Measurements from ENCODE around the gene VPS39. TPM values are rescaled to one million over a fixed set of nuclear protein-coding genes. Genes with fewer than 3 reads are reported as not detected.

Gene VPS39
- total and polyA plus RNA-seq, 3 donors from 2014 or later, result 71.8 to 135 (median 120) TPM

GRCh38 chr15:42111924-42112323 lies 96.2 kb downstream of the VPS39 start:
- DNase-seq, result no peak
- Histone ChIP-seq H3K4me1 (no peaks in the 10 kb centered on the region), H3K9me3 (no peaks in the 10 kb centered on the region), H3K27ac (no peak overlapping the region), H3K36me3 (ENCODE audit: low read depth, missing control alignments) (no peaks in the 10 kb centered on the region), H3K4me3 (no peak overlapping the region), H3K27me3 (no peaks in the 10 kb centered on the region)
- 75 to 76% methylated on average over 4 of the region's 4 CpGs for WGBS, 2 donors
- TF ChIP-seq CTCF (IDR thresholded peaks at IDR 0.05) (no peak), POLR2A (IDR thresholded peaks at IDR 0.05) (no peak)
- intact Hi-C loops (cut with DNase I; ENCODE audit: low total_unique reads), result no loop called here

DNA sequence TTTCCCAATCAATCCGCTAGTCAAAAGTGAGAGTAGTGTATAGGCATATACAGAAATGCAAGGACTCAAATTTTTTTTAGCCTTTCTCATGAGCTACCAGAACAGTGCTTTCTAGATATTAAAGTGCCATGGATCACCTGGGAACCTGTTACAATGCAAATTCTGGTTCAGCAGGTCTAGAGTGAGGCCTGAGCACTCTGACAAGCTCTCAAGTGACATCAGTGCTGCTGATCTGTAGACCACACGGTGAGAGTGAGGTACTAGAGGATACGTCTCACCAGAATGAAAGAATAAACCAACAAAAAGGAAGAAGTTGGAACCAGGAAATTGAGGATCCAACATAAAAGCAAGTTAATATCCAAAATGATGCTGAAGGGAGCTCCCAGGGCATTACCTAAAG lies 97.7 kb downstream of the VPS39 start:
- WGBS, 2 donors, result 78 to 83% methylated on average over 3 of the region's 3 CpGs

DNA sequence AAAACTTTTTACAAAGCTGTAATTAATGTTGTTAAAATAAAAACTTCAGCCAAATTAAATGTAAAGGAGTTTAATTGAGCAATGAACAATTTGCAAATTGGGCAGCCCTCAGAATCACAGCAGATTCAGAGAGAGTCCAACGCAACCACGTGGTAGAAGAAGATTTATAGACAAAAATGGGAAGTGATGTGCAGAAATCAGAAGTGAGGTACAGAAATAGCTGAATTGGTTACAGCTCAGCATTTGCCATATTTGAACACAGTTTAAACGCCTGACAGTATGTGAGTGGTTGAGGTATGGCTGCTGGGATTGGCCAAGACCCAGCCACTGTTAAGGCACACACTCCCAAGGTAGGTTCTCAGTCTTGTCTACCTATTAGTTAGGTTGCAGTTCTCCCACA lies 99.3 kb downstream of the VPS39 start:
- no peak for DNase-seq
- Histone ChIP-seq H3K27me3 (no peaks in the 10 kb centered on the region), H3K4me3 (no peak overlapping the region), H3K9me3 (no peaks in the 10 kb centered on the region), H3K27ac (no peak overlapping the region), H3K4me1 (no peaks in the 10 kb centered on the region), H3K36me3 (ENCODE audit: low read depth, missing control alignments) (no peaks in the 10 kb centered on the region)
- WGBS, 2 donors, result 83 to 86% methylated on average over 3 of the region's 3 CpGs
- intact Hi-C loops (cut with DNase I; ENCODE audit: low total_unique reads), result no loop called here
- TF ChIP-seq POLR2A (IDR thresholded peaks at IDR 0.05), result no peak

More for the DNA sequence above, 97.7 kb downstream of the VPS39 start:
- intact Hi-C loops (cut with DNase I; ENCODE audit: low total_unique reads), result no loop called here
- no peak overlapping the region for H3K27ac ChIP-seq
- TF ChIP-seq POLR2A (IDR thresholded peaks at IDR 0.05) (no peak), CTCF (IDR thresholded peaks at IDR 0.05) (no peak)
- no peak overlapping the region for H3K4me3 ChIP-seq
- no peaks in the 10 kb centered on the region for H3K27me3 ChIP-seq
- no peaks in the 10 kb centered on the region for H3K36me3 ChIP-seq (ENCODE audit: low read depth, missing control alignments)
- no peak for DNase-seq
- no peaks in the 10 kb centered on the region for H3K9me3 ChIP-seq
- no peaks in the 10 kb centered on the region for H3K4me1 ChIP-seq

MicroRNA genes within 50 kb of the gene (microRNA counts, 767-probe panel; counts per million panel counts)
- 0 to 152 counts per million in 2 donors for microRNA hsa-miR-627

Small RNA genes within 50 kb of the gene (microRNA-seq; reads per million reads assigned to microRNA genes)
- gene MIR627 (ENCODE audit: borderline number of aligned reads in 2 of 2, borderline replicate concordance in 1 of 2), result 4.1 to 5.6 reads per million in 2 donors

Small RNA genes within 50 kb of the gene (small RNA-seq; reads per million reads assigned to genes)
- gene MIR627, result 0 to 0.09 reads per million in 2 donors

Other genes with a start within 250 kb of the VPS39 start
- 10 to 100 TPM in 1 of 2 donors, 1 to 10 TPM in 1; 9.4 to 10.2 TPM for gene EHD4, start 235.7 kb downstream of the VPS39 start, total RNA-seq
- 8.0 TPM for gene EHD4, start 235.7 kb downstream of the VPS39 start, polyA plus RNA-seq (ENCODE audit: insufficient read depth, low read depth, low replicate concordance)
- gene PLA2G4E, start 187.3 kb downstream of the VPS39 start, total RNA-seq, result under 1 TPM; 0.31 to 0.71 TPM
- 0.67 TPM for gene PLA2G4E, start 187.3 kb downstream of the VPS39 start, polyA plus RNA-seq (ENCODE audit: insufficient read depth, low read depth, low replicate concordance)
- gene PLA2G4D, start 113.7 kb downstream of the VPS39 start, total RNA-seq, result under 1 TPM; 0.16 to 0.43 TPM
- 0.11 TPM for gene PLA2G4D, start 113.7 kb downstream of the VPS39 start, polyA plus RNA-seq (ENCODE audit: insufficient read depth, low read depth, low replicate concordance)
- under 1 TPM; 0.12 to 0.31 TPM for gene PLA2G4F, start 51.7 kb downstream of the VPS39 start, total RNA-seq
- 0.15 TPM for gene PLA2G4F, start 51.7 kb downstream of the VPS39 start, polyA plus RNA-seq (ENCODE audit: insufficient read depth, low read depth, low replicate concordance)
- gene GANC, start 64.9 kb upstream of the VPS39 start, total RNA-seq, result 10 to 100 TPM; 54.8 to 63.4 TPM
- gene GANC, start 64.9 kb upstream of the VPS39 start, polyA plus RNA-seq (ENCODE audit: insufficient read depth, low read depth, low replicate concordance), result 37.6 TPM
- gene TMEM87A, start 65.1 kb upstream of the VPS39 start, total RNA-seq, result 10 to 100 TPM; 79.5 to 92.9 TPM
- 64.2 TPM for gene TMEM87A, start 65.1 kb upstream of the VPS39 start, polyA plus RNA-seq (ENCODE audit: insufficient read depth, low read depth, low replicate concordance)
- 10 to 100 TPM; 33.6 to 60.4 TPM for gene CAPN3, start 151.2 kb upstream of the VPS39 start, total RNA-seq
- gene CAPN3, start 151.2 kb upstream of the VPS39 start, polyA plus RNA-seq (ENCODE audit: insufficient read depth, low read depth, low replicate concordance), result 53.0 TPM

All from testis (tissue), 3 donors.